Liver (tissue), 9 donors: ENCODE measurements around the gene CFH. TPM values are rescaled to one million over a fixed set of nuclear protein-coding genes. Genes with fewer than 3 reads are reported as not detected.

Source experiments
- DNase-seq: peaks from one replicate; pipeline ENCODE4 v3.0.0-alpha.2; 2017; ENCODE audit warnings: low spot score
- H3K27ac ChIP-seq, 2 donors: one replicate each; pipeline ENCODE4 v1.7.0; 2013; ENCODE audit warnings: inconsistent platforms in 2 of 2, low read length in 2 of 2, control low read depth in 1 of 2, low read depth in 1 of 2, mild to moderate bottlenecking in 1 of 2
- H3K27me3 ChIP-seq, 4 donors: one replicate each; pipeline versions ENCODE4 v1.6.1 to v1.7.0; 2013; ENCODE audit warnings: low read length in 3 of 4, inconsistent platforms in 1 of 4, mild to moderate bottlenecking in 1 of 4, moderate library complexity in 1 of 4; ENCODE audit not compliant: control insufficient read depth in 4 of 4, insufficient read depth in 4 of 4
- H3K36me3 ChIP-seq, 4 donors: one replicate each; pipeline versions ENCODE4 v1.6.1 to v1.7.0; 2013; ENCODE audit warnings: low read length in 3 of 4, mild to moderate bottlenecking in 3 of 4, low read depth in 1 of 4, moderate library complexity in 1 of 4; ENCODE audit not compliant: control insufficient read depth in 4 of 4, insufficient read depth in 3 of 4
- H3K4me1 ChIP-seq, 4 donors: one replicate each; pipeline versions ENCODE4 v1.6.1 to v1.7.0; 2013; ENCODE audit warnings: low read length in 3 of 4, mild to moderate bottlenecking in 3 of 4, moderate library complexity in 1 of 4; ENCODE audit not compliant: control insufficient read depth in 4 of 4, insufficient read depth in 4 of 4
- H3K4me3 ChIP-seq, 3 donors: one replicate each; pipeline versions ENCODE4 v1.6.1 to v1.7.0; 2013; ENCODE audit warnings: low read length in 3 of 3, control low read depth in 1 of 3, low read depth in 1 of 3, mild to moderate bottlenecking in 1 of 3
- H3K9ac ChIP-seq, 2 donors: one replicate each; pipeline ENCODE4 v1.7.0; 2013; ENCODE audit warnings: low read length in 2 of 2, mild to moderate bottlenecking in 2 of 2, moderate library complexity in 2 of 2, control low read depth in 1 of 2, low read depth in 1 of 2
- H3K9me3 ChIP-seq, 4 donors: one replicate each; pipeline versions ENCODE4 v1.6.1 to v1.7.0; 2013; ENCODE audit warnings: low read length in 3 of 4; ENCODE audit not compliant: control insufficient read depth in 4 of 4
- EGR1 ChIP-seq, 2 donors: IDR thresholded peaks; 2 replicates each; pipeline ENCODE4 v1.6.1; 2016 to 2018; ENCODE audit warnings: antibody characterized with exemption in 2 of 2, low read depth in 2 of 2
- FOXA1 ChIP-seq: IDR thresholded peaks from 2 replicates; pipeline ENCODE4 v1.6.1; 2016; ENCODE audit warnings: antibody characterized with exemption
- FOXA2 ChIP-seq: IDR thresholded peaks from 2 replicates; pipeline ENCODE4 v1.6.1; 2016; ENCODE audit warnings: antibody characterized with exemption
- GABPA ChIP-seq, 2 donors: IDR thresholded peaks in 1 of 2; conservative IDR thresholded peaks in 1 of 2; 2 replicates each; pipeline ENCODE4 v1.6.1; 2016; ENCODE audit warnings: antibody characterized with exemption in 2 of 2, mild to moderate bottlenecking in 1 of 2, moderate library complexity in 1 of 2
- HNF4A ChIP-seq, 2 donors: conservative IDR thresholded peaks; 2 replicates each; pipeline ENCODE4 v1.6.1; 2016; ENCODE audit warnings: antibody characterized with exemption in 2 of 2, mild to moderate bottlenecking in 2 of 2
- HNF4G ChIP-seq: IDR thresholded peaks from 2 replicates; pipeline ENCODE4 v1.6.1; 2016; ENCODE audit warnings: antibody characterized with exemption
- JUND ChIP-seq, 2 donors: IDR thresholded peaks; 2 replicates each; pipeline ENCODE4 v1.6.1; 2016; ENCODE audit warnings: antibody characterized with exemption in 2 of 2
- NR2F2 ChIP-seq: IDR thresholded peaks from 2 replicates; pipeline ENCODE4 v1.6.1; 2016; ENCODE audit warnings: antibody characterized with exemption
- RAD21 ChIP-seq, 2 donors: IDR thresholded peaks; 2 replicates each; pipeline ENCODE4 v1.6.1; 2016; ENCODE audit warnings: antibody characterized with exemption in 2 of 2, mild to moderate bottlenecking in 2 of 2
- RXRA ChIP-seq, 2 donors: IDR thresholded peaks; 2 replicates each; pipeline ENCODE4 v1.6.1; 2017 to 2018; ENCODE audit warnings: antibody characterized with exemption in 2 of 2, mild to moderate bottlenecking in 1 of 2
- SP1 ChIP-seq: IDR thresholded peaks from 2 replicates; pipeline ENCODE4 v1.6.1; 2018; ENCODE audit warnings: antibody characterized with exemption, mild to moderate bottlenecking
- TAF1 ChIP-seq: conservative IDR thresholded peaks from 2 replicates; pipeline ENCODE4 v1.6.1; 2016; ENCODE audit warnings: antibody characterized with exemption, mild to moderate bottlenecking
- YY1 ChIP-seq: IDR thresholded peaks from 2 replicates; pipeline ENCODE4 v1.6.1; 2016; ENCODE audit warnings: antibody characterized with exemption, mild to moderate bottlenecking
- WGBS: extraction: QIAGEN DNeasy Blood & Tissue Kit; methylation state at CpG from one replicate; pipeline ENCODE4 v1.1.7; 2013; 5-methylcytosine and 5-hydroxymethylcytosine counted together
- polyA plus RNA-seq, 2 donors: library from polyadenylated mRNA; stranded (reverse) in 1 of 2; unstranded in 1 of 2; fragments of 200-250 nt in 1 of 2; fragments of >200 nt in 1 of 2; fragmentation: Nextera tagmentation in 1 of 2; extraction: Ambion mirVana in 1 of 2; gene quantifications; one replicate each; pipeline versions ENCODE4 v1.2.1 to v1.2.3, GENCODE V29; 2013 to 2015
- total RNA-seq, 2 donors: library from RNA; depleted of rRNA; stranded (reverse); fragments of >200 nt; gene quantifications; one replicate each; pipeline ENCODE4 v1.2.3, GENCODE V29; 2014
- TF ChIP-seq, protein P1 (sequence below): IDR thresholded peaks from 2 replicates; pipeline ENCODE4 v1.6.1; 2016; ENCODE audit warnings: antibody characterized with exemption, mild to moderate bottlenecking
- TF ChIP-seq, protein P2 (sequence below): IDR thresholded peaks from 2 replicates; pipeline ENCODE4 v1.6.1; 2016; ENCODE audit warnings: antibody characterized with exemption
- TF ChIP-seq, protein P3 (sequence below): fragments of 150-350 bp; IDR thresholded peaks from 2 replicates; pipeline ENCODE4 v1.5.1; 2017; ENCODE audit warnings: improper control_type of control experiment, low read depth, low read length; ENCODE audit not compliant: missing input control
- TF ChIP-seq, protein P4 (sequence below): IDR thresholded peaks from 2 replicates; pipeline ENCODE4 v1.6.1; 2016; ENCODE audit warnings: antibody characterized with exemption
- TF ChIP-seq, protein P5 (sequence below): IDR thresholded peaks from 2 replicates; pipeline ENCODE4 v1.6.1; 2016; ENCODE audit warnings: antibody characterized with exemption
- donor health status: healthy.
- donor health status: healthy.
- donor health status: healthy.
- donor health status: healthy.
- donor health status: healthy.

CFH gene
- total and polyA plus RNA-seq, 4 donors, result 554 to 1,479 (median 782) TPM

DNA sequence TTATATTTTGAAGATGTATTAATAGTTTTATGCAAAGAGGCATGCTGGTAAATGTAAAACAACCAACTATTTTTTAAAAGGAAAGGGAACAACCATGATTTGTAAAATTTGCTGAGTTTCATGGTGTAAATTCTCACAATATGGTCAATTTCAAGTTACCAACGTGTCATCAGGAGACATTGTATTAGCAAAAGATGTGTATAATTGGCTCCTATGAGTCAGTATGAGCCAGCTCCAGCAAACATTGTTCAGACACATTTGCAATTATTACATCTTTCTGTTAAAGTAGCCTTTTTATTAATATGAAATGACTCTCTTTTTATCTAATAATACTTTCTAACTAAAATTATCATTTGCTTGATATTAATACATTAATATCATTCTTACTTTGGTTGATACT is 15.3 kb downstream of the CFH start (continued):
- TF ChIP-seq, protein P1, sequence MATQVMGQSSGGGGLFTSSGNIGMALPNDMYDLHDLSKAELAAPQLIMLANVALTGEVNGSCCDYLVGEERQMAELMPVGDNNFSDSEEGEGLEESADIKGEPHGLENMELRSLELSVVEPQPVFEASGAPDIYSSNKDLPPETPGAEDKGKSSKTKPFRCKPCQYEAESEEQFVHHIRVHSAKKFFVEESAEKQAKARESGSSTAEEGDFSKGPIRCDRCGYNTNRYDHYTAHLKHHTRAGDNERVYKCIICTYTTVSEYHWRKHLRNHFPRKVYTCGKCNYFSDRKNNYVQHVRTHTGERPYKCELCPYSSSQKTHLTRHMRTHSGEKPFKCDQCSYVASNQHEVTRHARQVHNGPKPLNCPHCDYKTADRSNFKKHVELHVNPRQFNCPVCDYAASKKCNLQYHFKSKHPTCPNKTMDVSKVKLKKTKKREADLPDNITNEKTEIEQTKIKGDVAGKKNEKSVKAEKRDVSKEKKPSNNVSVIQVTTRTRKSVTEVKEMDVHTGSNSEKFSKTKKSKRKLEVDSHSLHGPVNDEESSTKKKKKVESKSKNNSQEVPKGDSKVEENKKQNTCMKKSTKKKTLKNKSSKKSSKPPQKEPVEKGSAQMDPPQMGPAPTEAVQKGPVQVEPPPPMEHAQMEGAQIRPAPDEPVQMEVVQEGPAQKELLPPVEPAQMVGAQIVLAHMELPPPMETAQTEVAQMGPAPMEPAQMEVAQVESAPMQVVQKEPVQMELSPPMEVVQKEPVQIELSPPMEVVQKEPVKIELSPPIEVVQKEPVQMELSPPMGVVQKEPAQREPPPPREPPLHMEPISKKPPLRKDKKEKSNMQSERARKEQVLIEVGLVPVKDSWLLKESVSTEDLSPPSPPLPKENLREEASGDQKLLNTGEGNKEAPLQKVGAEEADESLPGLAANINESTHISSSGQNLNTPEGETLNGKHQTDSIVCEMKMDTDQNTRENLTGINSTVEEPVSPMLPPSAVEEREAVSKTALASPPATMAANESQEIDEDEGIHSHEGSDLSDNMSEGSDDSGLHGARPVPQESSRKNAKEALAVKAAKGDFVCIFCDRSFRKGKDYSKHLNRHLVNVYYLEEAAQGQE, result no peak
- TF ChIP-seq, protein P2, sequence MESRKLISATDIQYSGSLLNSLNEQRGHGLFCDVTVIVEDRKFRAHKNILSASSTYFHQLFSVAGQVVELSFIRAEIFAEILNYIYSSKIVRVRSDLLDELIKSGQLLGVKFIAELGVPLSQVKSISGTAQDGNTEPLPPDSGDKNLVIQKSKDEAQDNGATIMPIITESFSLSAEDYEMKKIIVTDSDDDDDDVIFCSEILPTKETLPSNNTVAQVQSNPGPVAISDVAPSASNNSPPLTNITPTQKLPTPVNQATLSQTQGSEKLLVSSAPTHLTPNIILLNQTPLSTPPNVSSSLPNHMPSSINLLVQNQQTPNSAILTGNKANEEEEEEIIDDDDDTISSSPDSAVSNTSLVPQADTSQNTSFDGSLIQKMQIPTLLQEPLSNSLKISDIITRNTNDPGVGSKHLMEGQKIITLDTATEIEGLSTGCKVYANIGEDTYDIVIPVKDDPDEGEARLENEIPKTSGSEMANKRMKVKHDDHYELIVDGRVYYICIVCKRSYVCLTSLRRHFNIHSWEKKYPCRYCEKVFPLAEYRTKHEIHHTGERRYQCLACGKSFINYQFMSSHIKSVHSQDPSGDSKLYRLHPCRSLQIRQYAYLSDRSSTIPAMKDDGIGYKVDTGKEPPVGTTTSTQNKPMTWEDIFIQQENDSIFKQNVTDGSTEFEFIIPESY, result no peak
- TF ChIP-seq TAF1, result no peak

DNA sequence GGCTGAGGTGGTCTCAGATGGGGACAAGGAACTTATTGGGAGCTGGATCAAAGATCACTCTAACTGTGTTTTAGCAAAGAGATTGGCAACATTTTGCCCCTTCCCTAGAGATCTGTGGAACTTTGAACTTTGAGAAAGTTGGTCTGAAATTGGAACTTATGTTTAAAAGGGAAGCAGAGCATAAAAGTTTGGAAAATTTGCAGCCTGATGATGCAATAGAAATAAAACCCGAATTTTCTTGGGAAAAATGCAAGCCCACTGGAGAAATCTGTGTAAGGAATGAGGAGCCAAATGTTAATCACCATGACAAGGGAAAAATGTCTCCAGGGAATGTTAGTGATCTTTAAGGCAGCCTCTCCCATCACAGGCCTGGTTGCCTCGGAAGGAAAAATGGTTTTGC is 17.2 kb downstream of the CFH start:
- Histone ChIP-seq H3K4me3 (no peak overlapping the region), H3K27me3 (no peaks in the 10 kb centered on the region), H3K4me1 (peaks cover 0 to 10% (median 5%) of the 10 kb centered on the region in 4 donors), H3K36me3 (peaks cover 0 to 50% (median 28%) of the 10 kb centered on the region in 4 donors), H3K9me3 (no peaks in the 10 kb centered on the region), H3K9ac (no peak overlapping the region), H3K27ac (no peak overlapping the region)
- whole genome bisulfite sequencing, result 84% methylated on average over 2 of the region's 2 CpGs
- TF ChIP-seq NR2F2 (no peak), GABPA (IDR thresholded peaks at IDR 0.05 in 1 of 2, conservative IDR thresholded peaks at IDR 0.05 in 1 of 2) (no peak), RAD21 (IDR thresholded peaks at IDR 0.05) (no peak), TAF1 (no peak), HNF4A (conservative IDR thresholded peaks at IDR 0.05) (no peak), FOXA2 (no peak), FOXA1 (no peak), SP1 (no peak), EGR1 (IDR thresholded peaks at IDR 0.05; ENCODE audit: low read depth in 2 of 2) (no peak), YY1 (no peak), HNF4G (no peak), RXRA (IDR thresholded peaks at IDR 0.05) (no peak), JUND (IDR thresholded peaks at IDR 0.05) (no peak)
- TF ChIP-seq, protein P3, sequence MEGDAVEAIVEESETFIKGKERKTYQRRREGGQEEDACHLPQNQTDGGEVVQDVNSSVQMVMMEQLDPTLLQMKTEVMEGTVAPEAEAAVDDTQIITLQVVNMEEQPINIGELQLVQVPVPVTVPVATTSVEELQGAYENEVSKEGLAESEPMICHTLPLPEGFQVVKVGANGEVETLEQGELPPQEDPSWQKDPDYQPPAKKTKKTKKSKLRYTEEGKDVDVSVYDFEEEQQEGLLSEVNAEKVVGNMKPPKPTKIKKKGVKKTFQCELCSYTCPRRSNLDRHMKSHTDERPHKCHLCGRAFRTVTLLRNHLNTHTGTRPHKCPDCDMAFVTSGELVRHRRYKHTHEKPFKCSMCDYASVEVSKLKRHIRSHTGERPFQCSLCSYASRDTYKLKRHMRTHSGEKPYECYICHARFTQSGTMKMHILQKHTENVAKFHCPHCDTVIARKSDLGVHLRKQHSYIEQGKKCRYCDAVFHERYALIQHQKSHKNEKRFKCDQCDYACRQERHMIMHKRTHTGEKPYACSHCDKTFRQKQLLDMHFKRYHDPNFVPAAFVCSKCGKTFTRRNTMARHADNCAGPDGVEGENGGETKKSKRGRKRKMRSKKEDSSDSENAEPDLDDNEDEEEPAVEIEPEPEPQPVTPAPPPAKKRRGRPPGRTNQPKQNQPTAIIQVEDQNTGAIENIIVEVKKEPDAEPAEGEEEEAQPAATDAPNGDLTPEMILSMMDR, result no peak
- TF ChIP-seq, protein P4, sequence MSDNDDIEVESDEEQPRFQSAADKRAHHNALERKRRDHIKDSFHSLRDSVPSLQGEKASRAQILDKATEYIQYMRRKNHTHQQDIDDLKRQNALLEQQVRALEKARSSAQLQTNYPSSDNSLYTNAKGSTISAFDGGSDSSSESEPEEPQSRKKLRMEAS, result no peak
- TF ChIP-seq, protein P1, result no peak
- TF ChIP-seq, protein P2, result no peak
- TF ChIP-seq, protein P5, sequence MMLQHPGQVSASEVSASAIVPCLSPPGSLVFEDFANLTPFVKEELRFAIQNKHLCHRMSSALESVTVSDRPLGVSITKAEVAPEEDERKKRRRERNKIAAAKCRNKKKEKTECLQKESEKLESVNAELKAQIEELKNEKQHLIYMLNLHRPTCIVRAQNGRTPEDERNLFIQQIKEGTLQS, result no peak
- DNase-seq, result no peak
